ENCODE measurements around the gene CAPN13.

Gene CAPN13

DNA sequence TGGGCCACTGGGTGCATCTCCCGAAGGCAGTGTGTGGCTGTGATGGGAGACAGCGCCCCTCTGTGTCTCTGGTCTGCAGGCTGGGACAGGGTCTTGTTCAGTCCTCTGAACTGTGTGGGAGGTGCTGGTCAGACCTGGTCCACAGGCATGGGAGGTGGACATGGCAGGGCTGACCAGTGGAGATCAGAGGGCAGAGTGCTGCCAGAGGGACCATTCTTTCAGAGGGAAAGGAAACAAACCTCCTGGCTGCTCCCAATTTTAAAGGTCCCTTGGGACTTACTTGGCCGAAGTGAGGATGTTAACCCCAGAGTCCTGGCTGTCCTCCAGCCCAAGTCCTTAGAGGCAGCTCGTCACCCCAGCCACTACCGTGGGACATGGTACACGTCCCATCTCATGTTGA is 4.0 kb downstream of the CAPN13 start:
- no peak overlapping the region for H3K27ac ChIP-seq (ENCODE audit: low read depth, low read length)
- no peaks in the 10 kb centered on the region for H3K4me1 ChIP-seq (ENCODE audit: insufficient read depth, low read length)
- H3K9ac ChIP-seq (ENCODE audit: low read length): no peak overlapping the region
- peaks cover 4 to 6% of the 10 kb centered on the region in 2 donors for H3K27me3 ChIP-seq (ENCODE audit: control insufficient read depth in 1 of 2, insufficient read depth in 2 of 2, low read length in 2 of 2)
- H3K9me3 ChIP-seq (ENCODE audit: low read length): no peaks in the 10 kb centered on the region
- no peak overlapping the region for H3K4me3 ChIP-seq (ENCODE audit: low read depth in 1 of 2, low read length in 2 of 2)
- no peaks in the 10 kb centered on the region for H3K36me3 ChIP-seq (ENCODE audit: insufficient read depth, low read length)

GRCh38 chr2:30802611-30803010 is 4.6 kb downstream of the CAPN13 start:
- H3K4me1 ChIP-seq (ENCODE audit: insufficient read depth, low read length): no peaks in the 10 kb centered on the region
- H3K9me3 ChIP-seq (ENCODE audit: low read length): no peaks in the 10 kb centered on the region
- no peak overlapping the region for H3K4me3 ChIP-seq (ENCODE audit: low read depth in 1 of 2, low read length in 2 of 2)
- no peak overlapping the region for H3K27ac ChIP-seq (ENCODE audit: low read depth, low read length)
- H3K9ac ChIP-seq (ENCODE audit: low read length): no peak overlapping the region
- peaks cover 4 to 6% of the 10 kb centered on the region in 2 donors for H3K27me3 ChIP-seq (ENCODE audit: control insufficient read depth in 1 of 2, insufficient read depth in 2 of 2, low read length in 2 of 2)
- no peaks in the 10 kb centered on the region for H3K36me3 ChIP-seq (ENCODE audit: insufficient read depth, low read length)

GRCh38 chr2:30801821-30802455 is 5.3 kb downstream of the CAPN13 start:
- Histone ChIP-seq H3K36me3 (ENCODE audit: insufficient read depth, low read length) (no peaks in the 10 kb centered on the region), H3K4me1 (ENCODE audit: insufficient read depth, low read length) (no peaks in the 10 kb centered on the region), H3K27ac (ENCODE audit: low read depth, low read length) (no peak overlapping the region), H3K4me3 (ENCODE audit: low read depth in 1 of 2, low read length in 2 of 2) (no peak overlapping the region), H3K9ac (ENCODE audit: low read length) (no peak overlapping the region), H3K27me3 (ENCODE audit: control insufficient read depth in 1 of 2, insufficient read depth in 2 of 2, low read length in 2 of 2) (peaks cover 4 to 6% of the 10 kb centered on the region in 2 donors), H3K9me3 (ENCODE audit: low read length) (no peaks in the 10 kb centered on the region)

DNA sequence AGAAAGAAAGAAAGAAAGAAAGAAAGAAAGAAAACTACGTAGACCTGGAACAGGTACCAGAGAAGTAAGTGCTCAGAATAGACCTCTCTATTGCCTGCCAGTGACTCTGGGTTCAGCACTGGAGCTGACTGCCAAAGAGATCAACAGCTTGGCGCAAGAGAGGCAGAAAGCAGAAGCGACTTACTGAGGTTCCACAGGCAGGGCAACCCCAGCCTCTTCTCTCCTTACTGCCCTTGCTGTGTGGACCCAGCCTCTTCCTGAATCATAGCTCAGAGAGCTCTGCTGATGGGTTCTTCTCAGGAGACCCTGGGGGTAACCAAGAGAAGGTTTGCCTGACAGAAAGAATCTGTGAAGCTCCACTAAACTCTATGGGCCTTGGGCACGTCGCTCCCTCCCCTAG is 7.1 kb downstream of the CAPN13 start:
- H3K27me3 ChIP-seq (ENCODE audit: control insufficient read depth in 1 of 2, insufficient read depth in 2 of 2, low read length in 2 of 2): peaks cover 4 to 6% of the 10 kb centered on the region in 2 donors
- H3K9me3 ChIP-seq (ENCODE audit: low read length): no peaks in the 10 kb centered on the region
- H3K36me3 ChIP-seq (ENCODE audit: insufficient read depth, low read length): no peaks in the 10 kb centered on the region
- no peak overlapping the region for H3K4me3 ChIP-seq (ENCODE audit: low read depth in 1 of 2, low read length in 2 of 2)
- H3K27ac ChIP-seq (ENCODE audit: low read depth, low read length): no peak overlapping the region
- H3K4me1 ChIP-seq (ENCODE audit: insufficient read depth, low read length): no peaks in the 10 kb centered on the region
- no peak overlapping the region for H3K9ac ChIP-seq (ENCODE audit: low read length)

GRCh38 chr2:30799366-30799765 is 7.9 kb downstream of the CAPN13 start:
- H3K9ac ChIP-seq (ENCODE audit: low read length): no peak overlapping the region

DNA sequence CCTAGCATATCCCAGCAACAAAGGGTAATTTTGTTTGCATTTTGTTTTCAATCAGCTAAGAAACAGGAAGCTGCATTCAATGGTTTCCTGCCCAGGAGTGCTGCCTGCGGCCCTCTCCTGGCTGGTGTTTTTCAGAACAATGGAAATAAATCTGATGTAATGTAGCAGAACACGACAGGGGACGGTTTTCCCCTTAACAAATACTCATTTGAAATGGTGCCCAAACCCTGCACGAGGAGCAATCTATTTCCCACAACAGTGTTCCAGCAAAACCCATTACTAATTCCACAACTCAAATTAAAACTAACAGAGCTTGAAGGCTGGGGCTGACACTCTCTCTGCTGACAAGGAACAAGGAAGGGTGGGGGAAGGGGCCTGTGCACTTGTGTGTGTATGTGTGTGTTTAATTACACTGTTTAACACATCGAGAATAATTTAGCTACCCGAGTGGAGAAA is 8.7 kb downstream of the CAPN13 start:
- Histone ChIP-seq H3K4me1 (ENCODE audit: insufficient read depth, low read length) (no peaks in the 10 kb centered on the region), H3K27ac (ENCODE audit: low read depth, low read length) (no peak overlapping the region), H3K9ac (ENCODE audit: low read length) (no peak overlapping the region), H3K4me3 (ENCODE audit: low read depth in 1 of 2, low read length in 2 of 2) (no peak overlapping the region), H3K9me3 (ENCODE audit: low read length) (no peaks in the 10 kb centered on the region), H3K36me3 (ENCODE audit: insufficient read depth, low read length) (no peaks in the 10 kb centered on the region), H3K27me3 (ENCODE audit: control insufficient read depth in 1 of 2, insufficient read depth in 2 of 2, low read length in 2 of 2) (peaks cover 4 to 6% of the 10 kb centered on the region in 2 donors)

More at GRCh38 chr2:30799366-30799765, 7.9 kb downstream of the CAPN13 start:
- no peaks in the 10 kb centered on the region for H3K4me1 ChIP-seq (ENCODE audit: insufficient read depth, low read length)
- no peaks in the 10 kb centered on the region for H3K36me3 ChIP-seq (ENCODE audit: insufficient read depth, low read length)
- no peak overlapping the region for H3K27ac ChIP-seq (ENCODE audit: low read depth, low read length)
- H3K27me3 ChIP-seq (ENCODE audit: control insufficient read depth in 1 of 2, insufficient read depth in 2 of 2, low read length in 2 of 2): peaks cover 4 to 6% of the 10 kb centered on the region in 2 donors
- no peaks in the 10 kb centered on the region for H3K9me3 ChIP-seq (ENCODE audit: low read length)
- no peak overlapping the region for H3K4me3 ChIP-seq (ENCODE audit: low read depth in 1 of 2, low read length in 2 of 2)

DNA sequence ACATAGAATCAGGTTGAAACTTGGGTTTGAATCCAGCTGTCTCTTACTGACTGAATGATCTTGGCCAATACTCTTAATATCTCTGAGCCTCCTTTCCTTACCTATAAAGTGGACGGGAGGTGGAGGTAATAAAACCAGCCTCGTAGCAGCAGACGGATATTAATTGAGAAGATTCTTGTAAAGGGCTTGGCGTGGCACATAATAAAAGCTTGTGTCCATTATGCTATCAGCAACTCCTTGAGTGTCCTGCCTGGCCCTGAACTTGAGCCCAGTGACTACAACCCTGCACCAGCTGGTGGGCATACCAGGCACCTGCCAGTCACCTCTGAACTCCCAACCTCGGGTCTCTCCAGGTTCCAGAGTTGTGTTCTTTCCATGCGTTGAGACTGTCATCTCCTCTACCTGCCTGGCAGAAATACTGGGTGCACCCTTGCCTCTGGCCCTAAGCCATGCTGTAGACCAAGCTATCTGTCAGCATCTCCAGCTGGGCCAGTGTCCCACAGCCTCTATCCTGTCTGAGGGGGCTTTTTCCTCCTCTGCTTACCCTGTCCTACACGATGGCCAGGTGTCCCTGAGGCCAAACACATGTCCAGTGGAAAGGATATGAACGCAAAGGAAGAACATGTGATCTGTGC is 9.7 kb downstream of the CAPN13 start:
- Histone ChIP-seq H3K4me1 (ENCODE audit: insufficient read depth, low read length) (no peaks in the 10 kb centered on the region), H3K27me3 (ENCODE audit: control insufficient read depth in 1 of 2, insufficient read depth in 2 of 2, low read length in 2 of 2) (peaks cover 0 to 6% of the 10 kb centered on the region in 2 donors), H3K9ac (ENCODE audit: low read length) (no peak overlapping the region), H3K36me3 (ENCODE audit: insufficient read depth, low read length) (no peaks in the 10 kb centered on the region), H3K27ac (ENCODE audit: low read depth, low read length) (no peak overlapping the region), H3K9me3 (ENCODE audit: low read length) (no peaks in the 10 kb centered on the region), H3K4me3 (ENCODE audit: low read depth in 1 of 2, low read length in 2 of 2) (no peak overlapping the region)

- no peaks in the 10 kb centered on the region for H3K36me3 ChIP-seq (ENCODE audit: insufficient read depth, low read length)
Observed at GRCh38 chr2:30796699-30797098, 10.5 kb downstream of the CAPN13 start.

GRCh38 chr2:30792521-30792920 is 14.7 kb downstream of the CAPN13 start:
- H3K4me1 ChIP-seq (ENCODE audit: insufficient read depth, low read length): no peaks in the 10 kb centered on the region
- no peaks in the 10 kb centered on the region for H3K9me3 ChIP-seq (ENCODE audit: low read length)
- no peaks in the 10 kb centered on the region for H3K36me3 ChIP-seq (ENCODE audit: insufficient read depth, low read length)
- no peak overlapping the region for H3K27ac ChIP-seq (ENCODE audit: low read depth, low read length)
- no peak overlapping the region for H3K9ac ChIP-seq (ENCODE audit: low read length)
- H3K27me3 ChIP-seq (ENCODE audit: control insufficient read depth in 1 of 2, insufficient read depth in 2 of 2, low read length in 2 of 2): no peaks in the 10 kb centered on the region
- no peak overlapping the region for H3K4me3 ChIP-seq (ENCODE audit: low read depth in 1 of 2, low read length in 2 of 2)

More at GRCh38 chr2:30796699-30797098, 10.5 kb downstream of the CAPN13 start:
- peaks cover 0 to 6% of the 10 kb centered on the region in 2 donors for H3K27me3 ChIP-seq (ENCODE audit: control insufficient read depth in 1 of 2, insufficient read depth in 2 of 2, low read length in 2 of 2)
- H3K4me3 ChIP-seq (ENCODE audit: low read depth in 1 of 2, low read length in 2 of 2): no peak overlapping the region
- no peak overlapping the region for H3K9ac ChIP-seq (ENCODE audit: low read length)
- no peaks in the 10 kb centered on the region for H3K9me3 ChIP-seq (ENCODE audit: low read length)
- no peak overlapping the region for H3K27ac ChIP-seq (ENCODE audit: low read depth, low read length)
- no peaks in the 10 kb centered on the region for H3K4me1 ChIP-seq (ENCODE audit: insufficient read depth, low read length)

- no peaks in the 10 kb centered on the region for H3K27me3 ChIP-seq (ENCODE audit: control insufficient read depth in 1 of 2, insufficient read depth in 2 of 2, low read length in 2 of 2)
- H3K4me3 ChIP-seq (ENCODE audit: low read depth in 1 of 2, low read length in 2 of 2): no peak overlapping the region
- H3K9ac ChIP-seq (ENCODE audit: low read length): no peak overlapping the region
- no peaks in the 10 kb centered on the region for H3K36me3 ChIP-seq (ENCODE audit: insufficient read depth, low read length)
- no peak overlapping the region for H3K27ac ChIP-seq (ENCODE audit: low read depth, low read length)
- H3K9me3 ChIP-seq (ENCODE audit: low read length): no peaks in the 10 kb centered on the region
- no peaks in the 10 kb centered on the region for H3K4me1 ChIP-seq (ENCODE audit: insufficient read depth, low read length)
Observed at GRCh38 chr2:30790879-30791278, 16.4 kb downstream of the CAPN13 start.

GRCh38 chr2:30789670-30790210 is 17.5 kb downstream of the CAPN13 start:
- Histone ChIP-seq H3K9ac (ENCODE audit: low read length) (no peak overlapping the region), H3K27ac (ENCODE audit: low read depth, low read length) (no peak overlapping the region), H3K4me3 (ENCODE audit: low read depth in 1 of 2, low read length in 2 of 2) (no peak overlapping the region), H3K4me1 (ENCODE audit: insufficient read depth, low read length) (no peaks in the 10 kb centered on the region), H3K27me3 (ENCODE audit: control insufficient read depth in 1 of 2, insufficient read depth in 2 of 2, low read length in 2 of 2) (no peaks in the 10 kb centered on the region), H3K9me3 (ENCODE audit: low read length) (no peaks in the 10 kb centered on the region), H3K36me3 (ENCODE audit: insufficient read depth, low read length) (no peaks in the 10 kb centered on the region)

Measured in muscle layer of colon (tissue), 2 donors.